C4-2B (cell line): ENCODE data around the gene EPHX1.

ENCODE experiments used
- CTCF ChIP-seq: fragments of 450-650 bp; conservative IDR thresholded peaks from 2 replicates; pipeline ENCODE4 v1.5.1; 2017; ENCODE audit warnings: mild to moderate bottlenecking
- ZFX ChIP-seq: fragments of 450-650 bp; IDR thresholded peaks from 2 replicates; pipeline ENCODE4 v1.6.1; 2017

GRCh38 chr1:225876900-225877510, 67.1 kb downstream of the EPHX1 start:
- TF ChIP-seq CTCF (no peak), ZFX (no peak)
